ENCODE results near the gene ESRRA.

DNA sequence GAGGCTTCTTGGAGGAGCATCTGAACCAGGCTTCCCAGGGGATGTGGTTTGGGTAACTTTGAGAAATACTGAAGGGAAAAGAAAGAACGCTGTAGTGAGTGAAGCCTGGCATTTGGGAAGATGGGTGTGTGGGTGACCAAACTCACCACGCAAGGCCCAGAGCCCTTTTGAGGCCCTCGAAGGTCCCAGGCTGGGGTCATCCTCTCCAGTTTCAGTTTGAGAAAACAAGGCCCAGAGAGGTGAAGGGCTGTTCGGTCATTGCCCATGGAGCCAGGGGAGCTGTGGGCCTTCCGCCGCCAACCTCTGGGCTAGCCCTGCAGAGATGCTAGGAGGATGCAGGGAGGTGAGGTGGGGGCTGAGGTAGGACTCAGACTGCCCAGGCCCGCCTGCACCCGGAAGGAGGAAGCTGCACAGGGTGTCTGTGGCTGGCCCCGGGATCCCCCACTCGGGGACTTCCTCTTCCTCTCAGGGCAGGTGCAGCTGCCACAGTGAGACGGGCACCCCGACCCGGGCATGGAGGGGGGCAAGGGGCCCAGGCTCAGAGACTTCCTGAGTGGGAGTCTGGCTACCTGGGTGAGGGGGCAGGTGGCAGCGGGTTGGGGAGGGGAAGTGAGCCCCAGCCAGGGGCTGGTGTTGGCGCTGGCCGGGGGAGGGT, 34.6 kb downstream of the ESRRA start, which contains the start of gene CCDC88B:
- TF ChIP-seq, protein P1, sequence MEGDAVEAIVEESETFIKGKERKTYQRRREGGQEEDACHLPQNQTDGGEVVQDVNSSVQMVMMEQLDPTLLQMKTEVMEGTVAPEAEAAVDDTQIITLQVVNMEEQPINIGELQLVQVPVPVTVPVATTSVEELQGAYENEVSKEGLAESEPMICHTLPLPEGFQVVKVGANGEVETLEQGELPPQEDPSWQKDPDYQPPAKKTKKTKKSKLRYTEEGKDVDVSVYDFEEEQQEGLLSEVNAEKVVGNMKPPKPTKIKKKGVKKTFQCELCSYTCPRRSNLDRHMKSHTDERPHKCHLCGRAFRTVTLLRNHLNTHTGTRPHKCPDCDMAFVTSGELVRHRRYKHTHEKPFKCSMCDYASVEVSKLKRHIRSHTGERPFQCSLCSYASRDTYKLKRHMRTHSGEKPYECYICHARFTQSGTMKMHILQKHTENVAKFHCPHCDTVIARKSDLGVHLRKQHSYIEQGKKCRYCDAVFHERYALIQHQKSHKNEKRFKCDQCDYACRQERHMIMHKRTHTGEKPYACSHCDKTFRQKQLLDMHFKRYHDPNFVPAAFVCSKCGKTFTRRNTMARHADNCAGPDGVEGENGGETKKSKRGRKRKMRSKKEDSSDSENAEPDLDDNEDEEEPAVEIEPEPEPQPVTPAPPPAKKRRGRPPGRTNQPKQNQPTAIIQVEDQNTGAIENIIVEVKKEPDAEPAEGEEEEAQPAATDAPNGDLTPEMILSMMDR (conservative IDR thresholded peaks at IDR 0.05): no peak
- TF ChIP-seq EZH2 (IDR thresholded peaks at IDR 0.05; ENCODE audit: low read depth): no peak
